ENCODE data around the gene ERICH2.

DNA sequence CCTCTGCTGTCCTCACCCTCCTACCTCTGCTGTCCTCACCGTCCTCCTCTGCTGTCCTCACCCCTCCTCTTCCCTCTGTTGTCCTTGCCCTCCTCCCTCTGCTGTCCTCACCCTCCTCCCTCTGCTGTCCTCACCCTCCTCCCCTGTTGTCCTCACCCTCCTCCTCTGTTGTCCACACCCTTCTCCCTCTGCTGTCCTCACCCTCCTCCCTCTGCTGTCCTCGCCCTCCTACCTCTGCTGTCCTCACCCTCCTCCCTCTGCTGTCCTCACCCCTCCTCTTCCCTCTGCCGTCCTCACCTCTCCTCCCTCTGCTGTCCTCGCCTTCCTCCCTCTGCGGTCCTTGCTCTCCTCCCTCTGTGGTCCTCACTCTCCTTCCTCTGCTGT, 58.3 kb downstream of the ERICH2 start:
- TF ChIP-seq, protein P1, sequence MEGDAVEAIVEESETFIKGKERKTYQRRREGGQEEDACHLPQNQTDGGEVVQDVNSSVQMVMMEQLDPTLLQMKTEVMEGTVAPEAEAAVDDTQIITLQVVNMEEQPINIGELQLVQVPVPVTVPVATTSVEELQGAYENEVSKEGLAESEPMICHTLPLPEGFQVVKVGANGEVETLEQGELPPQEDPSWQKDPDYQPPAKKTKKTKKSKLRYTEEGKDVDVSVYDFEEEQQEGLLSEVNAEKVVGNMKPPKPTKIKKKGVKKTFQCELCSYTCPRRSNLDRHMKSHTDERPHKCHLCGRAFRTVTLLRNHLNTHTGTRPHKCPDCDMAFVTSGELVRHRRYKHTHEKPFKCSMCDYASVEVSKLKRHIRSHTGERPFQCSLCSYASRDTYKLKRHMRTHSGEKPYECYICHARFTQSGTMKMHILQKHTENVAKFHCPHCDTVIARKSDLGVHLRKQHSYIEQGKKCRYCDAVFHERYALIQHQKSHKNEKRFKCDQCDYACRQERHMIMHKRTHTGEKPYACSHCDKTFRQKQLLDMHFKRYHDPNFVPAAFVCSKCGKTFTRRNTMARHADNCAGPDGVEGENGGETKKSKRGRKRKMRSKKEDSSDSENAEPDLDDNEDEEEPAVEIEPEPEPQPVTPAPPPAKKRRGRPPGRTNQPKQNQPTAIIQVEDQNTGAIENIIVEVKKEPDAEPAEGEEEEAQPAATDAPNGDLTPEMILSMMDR (tag by site-specific recombination; IDR thresholded peaks at IDR 0.05) = no peak
- TF ChIP-seq ZNF112 (tag by site-specific recombination; IDR thresholded peaks at IDR 0.05) (no peak), ZBTB7A (tag by site-specific recombination; IDR thresholded peaks at IDR 0.05; ENCODE audit: low read depth) (no peak), ZNF501 (tag by site-specific recombination; IDR thresholded peaks at IDR 0.05) (no peak), ZNF658 (tag by site-specific recombination; IDR thresholded peaks at IDR 0.05) (no peak)
- TF ChIP-seq, protein P2, sequence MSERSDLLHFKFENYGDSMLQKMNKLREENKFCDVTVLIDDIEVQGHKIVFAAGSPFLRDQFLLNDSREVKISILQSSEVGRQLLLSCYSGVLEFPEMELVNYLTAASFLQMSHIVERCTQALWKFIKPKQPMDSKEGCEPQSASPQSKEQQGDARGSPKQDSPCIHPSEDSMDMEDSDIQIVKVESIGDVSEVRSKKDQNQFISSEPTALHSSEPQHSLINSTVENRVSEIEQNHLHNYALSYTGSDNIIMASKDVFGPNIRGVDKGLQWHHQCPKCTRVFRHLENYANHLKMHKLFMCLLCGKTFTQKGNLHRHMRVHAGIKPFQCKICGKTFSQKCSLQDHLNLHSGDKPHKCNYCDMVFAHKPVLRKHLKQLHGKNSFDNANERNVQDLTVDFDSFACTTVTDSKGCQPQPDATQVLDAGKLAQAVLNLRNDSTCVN (tag by site-specific recombination; optimal IDR thresholded peaks at IDR 0.05) = no peak
- TF ChIP-seq, protein P3, sequence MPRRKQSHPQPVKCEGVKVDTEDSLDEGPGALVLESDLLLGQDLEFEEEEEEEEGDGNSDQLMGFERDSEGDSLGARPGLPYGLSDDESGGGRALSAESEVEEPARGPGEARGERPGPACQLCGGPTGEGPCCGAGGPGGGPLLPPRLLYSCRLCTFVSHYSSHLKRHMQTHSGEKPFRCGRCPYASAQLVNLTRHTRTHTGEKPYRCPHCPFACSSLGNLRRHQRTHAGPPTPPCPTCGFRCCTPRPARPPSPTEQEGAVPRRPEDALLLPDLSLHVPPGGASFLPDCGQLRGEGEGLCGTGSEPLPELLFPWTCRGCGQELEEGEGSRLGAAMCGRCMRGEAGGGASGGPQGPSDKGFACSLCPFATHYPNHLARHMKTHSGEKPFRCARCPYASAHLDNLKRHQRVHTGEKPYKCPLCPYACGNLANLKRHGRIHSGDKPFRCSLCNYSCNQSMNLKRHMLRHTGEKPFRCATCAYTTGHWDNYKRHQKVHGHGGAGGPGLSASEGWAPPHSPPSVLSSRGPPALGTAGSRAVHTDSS (tag by site-specific recombination; IDR thresholded peaks at IDR 0.05) = no peak

Data from HEK293 (cell line).